Measurements from ENCODE around the gene CASS4. TPM values are rescaled to one million over a fixed set of nuclear protein-coding genes. Genes with fewer than 3 reads are reported as not detected.

The CASS4 gene
- total and polyA plus RNA-seq, 9 donors = 1.0 to 6.9 (median 2.5) TPM

- H3K4me1 ChIP-seq (ENCODE audit: insufficient read depth) = no peaks in the 10 kb centered on the region
- no peak overlapping the region for H3K4me3 ChIP-seq
- H3K36me3 ChIP-seq = no peaks in the 10 kb centered on the region
- no peaks in the 10 kb centered on the region for H3K9me3 ChIP-seq
- TF ChIP-seq CTCF (IDR thresholded peaks at IDR 0.05) = no peak
- TF ChIP-seq EP300 (IDR thresholded peaks at IDR 0.05) = no peak
- no peak for TF ChIP-seq POLR2A (IDR thresholded peaks at IDR 0.05)
- no peak for DNase-seq
- H3K27ac ChIP-seq = no peak overlapping the region
- intact Hi-C loops (cut with DNase I) = no loop called here
- WGBS, 3 donors = 89 to 95% (median 94%) methylated on average over 5 of the region's 5 CpGs
- H3K27me3 ChIP-seq = no peaks in the 10 kb centered on the region
Measured at GRCh38 chr20:56428410-56428809, 16.4 kb downstream of the CASS4 start.

GRCh38 chr20:56428881-56429280, 16.8 kb downstream of the CASS4 start:
- Histone ChIP-seq H3K36me3 (no peaks in the 10 kb centered on the region), H3K27me3 (no peaks in the 10 kb centered on the region), H3K9me3 (no peaks in the 10 kb centered on the region), H3K4me1 (ENCODE audit: insufficient read depth) (no peaks in the 10 kb centered on the region), H3K27ac (no peak overlapping the region), H3K4me3 (no peak overlapping the region)
- 75 to 87% (median 81%) methylated on average over 8 of the region's 8 CpGs for WGBS, 3 donors
- no peak for DNase-seq
- intact Hi-C loops (cut with DNase I) = no loop called here
- TF ChIP-seq POLR2A (IDR thresholded peaks at IDR 0.05) (no peak), EP300 (IDR thresholded peaks at IDR 0.05) (no peak), CTCF (IDR thresholded peaks at IDR 0.05) (no peak)

GRCh38 chr20:56429502-56429901, 17.4 kb downstream of the CASS4 start:
- H3K4me1 ChIP-seq (ENCODE audit: insufficient read depth) = no peaks in the 10 kb centered on the region
- DNase-seq = no peak
- intact Hi-C loops (cut with DNase I) = no loop called here
- TF ChIP-seq POLR2A (IDR thresholded peaks at IDR 0.05) (no peak), CTCF (IDR thresholded peaks at IDR 0.05) (no peak), EP300 (IDR thresholded peaks at IDR 0.05) (no peak)
- H3K27ac ChIP-seq = no peak overlapping the region
- H3K9me3 ChIP-seq = no peaks in the 10 kb centered on the region
- 54 to 71% (median 62%) methylated on average over 6 of the region's 6 CpGs for WGBS, 3 donors
- H3K27me3 ChIP-seq = no peaks in the 10 kb centered on the region
- no peak overlapping the region for H3K4me3 ChIP-seq
- H3K36me3 ChIP-seq = no peaks in the 10 kb centered on the region

GRCh38 chr20:56429941-56430340, 17.9 kb downstream of the CASS4 start:
- Histone ChIP-seq H3K27me3 (no peaks in the 10 kb centered on the region), H3K27ac (no peak overlapping the region), H3K4me3 (no peak overlapping the region), H3K36me3 (no peaks in the 10 kb centered on the region), H3K9me3 (no peaks in the 10 kb centered on the region), H3K4me1 (ENCODE audit: insufficient read depth) (no peaks in the 10 kb centered on the region)
- TF ChIP-seq EP300 (IDR thresholded peaks at IDR 0.05) = no peak
- TF ChIP-seq CTCF (IDR thresholded peaks at IDR 0.05) = no peak
- no peak for TF ChIP-seq POLR2A (IDR thresholded peaks at IDR 0.05)
- WGBS, 3 donors = 53 to 55% (median 54%) methylated on average over 4 of the region's 4 CpGs
- intact Hi-C loops (cut with DNase I) = no loop called here
- DNase-seq = no peak

GRCh38 chr20:56430461-56430860, 18.4 kb downstream of the CASS4 start:
- H3K4me3 ChIP-seq = no peak overlapping the region
- H3K9me3 ChIP-seq = no peaks in the 10 kb centered on the region
- DNase-seq = no peak
- H3K27ac ChIP-seq = no peak overlapping the region
- H3K36me3 ChIP-seq = no peaks in the 10 kb centered on the region
- H3K27me3 ChIP-seq = no peaks in the 10 kb centered on the region
- H3K4me1 ChIP-seq (ENCODE audit: insufficient read depth) = no peaks in the 10 kb centered on the region
- WGBS, 3 donors = 76 to 85% (median 81%) methylated on average over 4 of the region's 4 CpGs
- intact Hi-C loops (cut with DNase I) = no loop called here
- TF ChIP-seq CTCF (IDR thresholded peaks at IDR 0.05) = no peak
- no peak for TF ChIP-seq EP300 (IDR thresholded peaks at IDR 0.05)
- TF ChIP-seq POLR2A (IDR thresholded peaks at IDR 0.05) = no peak

Measured in ovary (tissue), 9 donors.